DOHH2 (cell line): ENCODE measurements around the gene SEMA4G.

ENCODE experiments used
- H3F3A ChIP-seq: fragments of 200-600 bp; sonication (generic), shearing (Covaris generic); 2 replicates; pipeline ENCODE4 v1.6.0; 2016; ENCODE audit warnings: antibody characterized with exemption, mild to moderate bottlenecking; ENCODE audit not compliant: control insufficient read depth, insufficient read depth
- H3K27ac ChIP-seq: fragments of 200-600 bp; sonication (generic); 2 replicates; pipeline ENCODE4 v1.5.1; 2014; ENCODE audit warnings: low read depth, mild to moderate bottlenecking, low read length, moderate library complexity
- H3K27me3 ChIP-seq: fragments of 200-600 bp; sonication (generic); 2 replicates; pipeline ENCODE4 v1.6.1; 2014; ENCODE audit warnings: mild to moderate bottlenecking, low read length, mixed read lengths; ENCODE audit not compliant: control insufficient read depth
- H3K36me3 ChIP-seq: fragments of 200-600 bp; sonication (generic); 2 replicates; pipeline ENCODE4 v1.6.1; 2014; ENCODE audit warnings: mild to moderate bottlenecking, low read length, moderate library complexity, mixed read lengths; ENCODE audit not compliant: control insufficient read depth
- H3K4me1 ChIP-seq: fragments of 200-600 bp; sonication (generic); 2 replicates; pipeline ENCODE4 v1.6.1; 2014; ENCODE audit warnings: mild to moderate bottlenecking, low read length, mixed read lengths; ENCODE audit not compliant: control insufficient read depth
- H3K4me2 ChIP-seq: fragments of 200-600 bp; sonication (generic); 2 replicates; pipeline ENCODE4 v1.6.0; 2014; ENCODE audit warnings: mild to moderate bottlenecking, low read length, moderate library complexity
- H3K4me3 ChIP-seq: fragments of 200-600 bp; sonication (generic); 2 replicates; pipeline ENCODE4 v1.5.1; 2014; ENCODE audit warnings: mild to moderate bottlenecking, low read length, mixed read lengths
- H3K79me2 ChIP-seq: fragments of 200-600 bp; sonication (generic); 2 replicates; pipeline ENCODE4 v1.6.1; 2014; ENCODE audit warnings: mild to moderate bottlenecking, low read length, mixed read lengths; ENCODE audit not compliant: control insufficient read depth
- H3K9me2 ChIP-seq: fragments of 200-600 bp; sonication (generic); replicated peaks from 2 replicates; pipeline ENCODE4 v1.6.1; 2014; ENCODE audit warnings: mild to moderate bottlenecking, low read length, mixed read lengths; ENCODE audit not compliant: control insufficient read depth
- H3K9me3 ChIP-seq: fragments of 200-600 bp; sonication (generic); 2 replicates; pipeline ENCODE4 v1.6.1; 2014; ENCODE audit warnings: antibody characterized with exemption, low read length, mixed read lengths; ENCODE audit not compliant: control insufficient read depth, insufficient read depth
- H4K20me1 ChIP-seq: fragments of 200-600 bp; sonication (generic); 2 replicates; pipeline ENCODE4 v1.6.0; 2014; ENCODE audit warnings: low read depth, mild to moderate bottlenecking, antibody characterized with exemption, low read length, moderate library complexity; ENCODE audit not compliant: control insufficient read depth, insufficient read depth
- CTCF ChIP-seq: fragments of 200-600 bp; sonication (generic); IDR thresholded peaks from one replicate; pipeline ENCODE4 v1.5.1; 2014; ENCODE audit warnings: antibody characterized with exemption, mild to moderate bottlenecking, low read depth, low read length; ENCODE audit not compliant: poor library complexity, severe bottlenecking
- EZH2phosphoT487 ChIP-seq: fragments of 200-600 bp; sonication (generic); IDR thresholded peaks from 2 replicates; pipeline ENCODE4 v1.6.1; 2017; ENCODE audit warnings: borderline replicate concordance, mild to moderate bottlenecking, antibody characterized with exemption, low read length, moderate library complexity, mixed read lengths

Gene SEMA4G

GRCh38 chr10:100981178-100981772, 12.0 kb downstream of the SEMA4G start:
- Histone ChIP-seq H3K4me2 (no peak overlapping the region), H3K9me2 (no peaks in the 10 kb centered on the region), H3F3A (no peaks in the 10 kb centered on the region), H3K27me3 (no peaks in the 10 kb centered on the region), H3K36me3 (peaks cover 10% of the 10 kb centered on the region), H3K79me2 (peaks cover 9% of the 10 kb centered on the region), H3K4me1 (peaks cover 5% of the 10 kb centered on the region), H3K9me3 (no peaks in the 10 kb centered on the region), H4K20me1 (peaks cover under 1% of the 10 kb centered on the region; the same call in 1 of the 2 replicates), H3K27ac (no peak overlapping the region), H3K4me3 (no peak overlapping the region)
- no peak for TF ChIP-seq CTCF
- TF ChIP-seq EZH2phosphoT487 = no peak

GRCh38 chr10:100982916-100983830, 13.9 kb downstream of the SEMA4G start:
- Histone ChIP-seq H3K4me1 (peaks cover 11% of the 10 kb centered on the region), H3K36me3 (peaks cover 12% of the 10 kb centered on the region), H3K27ac (no peak overlapping the region), H4K20me1 (peaks cover 3% of the 10 kb centered on the region; the same call in 1 of the 2 replicates), H3K9me2 (no peaks in the 10 kb centered on the region), H3K9me3 (no peaks in the 10 kb centered on the region), H3K27me3 (no peaks in the 10 kb centered on the region), H3F3A (no peaks in the 10 kb centered on the region), H3K4me3 (no peak overlapping the region), H3K79me2 (peaks cover 28% of the 10 kb centered on the region), H3K4me2 (no peak overlapping the region)
- TF ChIP-seq EZH2phosphoT487 (no peak), CTCF (no peak)

- H3K36me3 ChIP-seq = peaks cover 21% of the 10 kb centered on the region
- TF ChIP-seq CTCF (no peak), EZH2phosphoT487 (no peak)
Observed at GRCh38 chr10:100983868-100984671, 14.8 kb downstream of the SEMA4G start.

More at GRCh38 chr10:100983868-100984671, 14.8 kb downstream of the SEMA4G start:
- Histone ChIP-seq H3K4me2 (no peak overlapping the region), H3K27ac (no peak overlapping the region), H3K4me1 (peaks cover 20% of the 10 kb centered on the region), H4K20me1 (peaks cover 3% of the 10 kb centered on the region; the same call in 1 of the 2 replicates), H3K9me3 (no peaks in the 10 kb centered on the region), H3K79me2 (peaks cover 37% of the 10 kb centered on the region), H3K4me3 (no peak overlapping the region), H3K27me3 (no peaks in the 10 kb centered on the region), H3K9me2 (no peaks in the 10 kb centered on the region), H3F3A (no peaks in the 10 kb centered on the region)
